ENCODE measurements around the gene OR52B6. TPM values are rescaled to one million over a fixed set of nuclear protein-coding genes. Genes with fewer than 3 reads are reported as not detected.
"Not testable (repeated sequence)": the region's sequence is repeated elsewhere in the genome, so short reads cannot be mapped to it uniquely, and the experiment has no call there.

Gene OR52B6
- total RNA-seq, 1 donor = not detected

DNA sequence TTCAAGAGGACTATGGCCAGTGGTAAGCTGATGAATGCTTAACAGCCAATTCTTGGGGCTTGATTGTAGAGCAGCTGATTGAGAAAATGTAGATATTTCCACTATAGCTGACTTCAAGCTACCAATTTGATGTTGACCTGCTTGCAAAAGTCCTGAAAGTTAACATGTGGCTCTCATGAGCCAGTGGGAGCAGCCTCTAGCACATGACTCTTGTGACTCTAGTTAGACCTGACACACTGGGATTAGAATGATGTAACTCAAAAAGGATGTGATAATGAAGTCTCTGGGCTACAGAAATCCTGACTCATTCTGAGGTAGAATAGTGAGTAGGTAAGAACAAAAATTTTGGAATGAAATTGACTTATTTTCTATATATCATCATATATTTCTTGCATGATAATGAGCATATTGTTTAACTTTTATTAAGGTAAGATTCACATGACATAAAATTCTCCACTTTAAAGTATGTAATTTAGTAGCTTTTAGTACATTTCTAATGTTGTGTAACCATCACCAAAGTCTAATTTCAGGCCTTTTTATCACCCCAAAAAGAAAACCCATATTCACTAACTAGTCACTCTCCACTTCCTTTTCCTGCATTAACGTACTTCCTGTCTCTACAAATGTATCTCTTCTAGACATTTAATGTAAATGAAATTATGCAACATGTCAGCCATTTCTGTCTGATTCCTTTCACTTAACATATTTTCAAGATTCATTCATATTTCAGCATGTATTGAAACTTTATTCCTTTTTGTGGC lies 16.2 kb upstream of the OR52B6 start:
- peak; percentile 19 for DNase-seq (ENCODE audit: low read depth)
- TF ChIP-seq, protein P1, sequence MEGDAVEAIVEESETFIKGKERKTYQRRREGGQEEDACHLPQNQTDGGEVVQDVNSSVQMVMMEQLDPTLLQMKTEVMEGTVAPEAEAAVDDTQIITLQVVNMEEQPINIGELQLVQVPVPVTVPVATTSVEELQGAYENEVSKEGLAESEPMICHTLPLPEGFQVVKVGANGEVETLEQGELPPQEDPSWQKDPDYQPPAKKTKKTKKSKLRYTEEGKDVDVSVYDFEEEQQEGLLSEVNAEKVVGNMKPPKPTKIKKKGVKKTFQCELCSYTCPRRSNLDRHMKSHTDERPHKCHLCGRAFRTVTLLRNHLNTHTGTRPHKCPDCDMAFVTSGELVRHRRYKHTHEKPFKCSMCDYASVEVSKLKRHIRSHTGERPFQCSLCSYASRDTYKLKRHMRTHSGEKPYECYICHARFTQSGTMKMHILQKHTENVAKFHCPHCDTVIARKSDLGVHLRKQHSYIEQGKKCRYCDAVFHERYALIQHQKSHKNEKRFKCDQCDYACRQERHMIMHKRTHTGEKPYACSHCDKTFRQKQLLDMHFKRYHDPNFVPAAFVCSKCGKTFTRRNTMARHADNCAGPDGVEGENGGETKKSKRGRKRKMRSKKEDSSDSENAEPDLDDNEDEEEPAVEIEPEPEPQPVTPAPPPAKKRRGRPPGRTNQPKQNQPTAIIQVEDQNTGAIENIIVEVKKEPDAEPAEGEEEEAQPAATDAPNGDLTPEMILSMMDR (IDR thresholded peaks at IDR 0.05; ENCODE audit: insufficient read depth, low read length) = no peak
- H3K4me3 ChIP-seq (ENCODE audit: low read depth, low read length) = no peak overlapping the region

DNA sequence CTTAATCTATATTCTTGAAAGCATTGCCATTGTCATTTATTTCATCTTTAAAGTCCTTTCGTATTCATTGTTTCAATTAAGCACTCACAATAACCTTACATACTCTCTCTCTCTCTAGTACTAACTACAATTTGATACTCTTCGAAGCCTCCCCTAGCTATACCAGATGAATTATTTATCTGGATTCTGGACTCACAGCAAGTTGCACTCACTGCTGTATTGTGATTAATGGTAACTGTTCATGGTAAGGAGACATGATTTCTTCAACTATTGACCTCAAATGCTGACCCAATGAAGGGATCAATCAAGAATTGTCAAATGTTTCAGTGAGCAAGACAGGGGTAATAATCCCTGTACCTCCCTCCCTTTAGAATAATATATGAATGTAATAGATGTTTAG lies 6.0 kb upstream of the OR52B6 start:
- TF ChIP-seq, protein P1 (IDR thresholded peaks at IDR 0.05; ENCODE audit: insufficient read depth, low read length) = no peak
- no peak overlapping the region for H3K4me3 ChIP-seq (ENCODE audit: low read depth, low read length)
- no peak for DNase-seq (ENCODE audit: low read depth)

DNA sequence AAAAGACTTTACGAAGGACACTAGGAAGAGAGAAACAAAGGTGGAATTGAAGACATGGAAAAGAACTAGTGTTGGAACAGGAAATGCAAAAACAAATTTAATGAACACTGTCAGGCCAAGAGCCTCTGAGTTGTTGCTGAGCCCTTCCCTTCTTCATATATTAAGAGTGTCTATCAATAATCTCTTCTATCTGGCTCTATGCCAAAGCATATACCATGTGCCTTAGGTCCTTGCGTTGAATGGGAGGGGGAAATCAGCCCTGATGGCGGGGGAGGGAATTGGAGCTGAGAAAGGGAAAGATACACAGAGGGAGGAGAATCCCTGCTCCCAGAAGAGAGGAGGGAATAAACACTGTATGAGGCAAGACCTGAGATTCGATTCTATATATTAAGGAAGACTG lies 5.5 kb upstream of the OR52B6 start:
- DNase-seq (ENCODE audit: low read depth) = no peak
- TF ChIP-seq, protein P1 (IDR thresholded peaks at IDR 0.05; ENCODE audit: insufficient read depth, low read length) = no peak
- no peak overlapping the region for H3K4me3 ChIP-seq (ENCODE audit: low read depth, low read length)

DNA sequence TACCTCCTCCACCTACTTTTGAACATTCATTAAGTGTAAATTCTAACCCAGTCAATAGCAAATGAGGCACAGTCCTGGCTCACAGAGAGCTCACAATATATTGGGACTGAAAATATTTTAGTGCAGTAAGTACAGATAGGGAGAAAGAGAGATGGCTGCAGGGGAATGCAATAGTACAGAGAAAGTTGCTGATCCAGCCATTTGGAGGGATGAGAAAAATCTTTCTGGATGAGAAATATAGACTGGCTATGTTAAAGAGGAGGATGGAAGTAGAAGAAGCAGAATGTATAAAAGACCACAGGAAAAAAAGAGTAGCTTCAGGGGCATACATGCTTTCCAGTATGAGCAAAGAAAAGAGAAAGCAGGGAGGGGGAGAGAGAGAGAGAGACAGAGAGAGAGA lies 3.6 kb upstream of the OR52B6 start:
- TF ChIP-seq, protein P1 (IDR thresholded peaks at IDR 0.05; ENCODE audit: insufficient read depth, low read length) = no peak
- no peak for DNase-seq (ENCODE audit: low read depth)
- H3K4me3 ChIP-seq (ENCODE audit: low read depth, low read length) = no peak overlapping the region

DNA sequence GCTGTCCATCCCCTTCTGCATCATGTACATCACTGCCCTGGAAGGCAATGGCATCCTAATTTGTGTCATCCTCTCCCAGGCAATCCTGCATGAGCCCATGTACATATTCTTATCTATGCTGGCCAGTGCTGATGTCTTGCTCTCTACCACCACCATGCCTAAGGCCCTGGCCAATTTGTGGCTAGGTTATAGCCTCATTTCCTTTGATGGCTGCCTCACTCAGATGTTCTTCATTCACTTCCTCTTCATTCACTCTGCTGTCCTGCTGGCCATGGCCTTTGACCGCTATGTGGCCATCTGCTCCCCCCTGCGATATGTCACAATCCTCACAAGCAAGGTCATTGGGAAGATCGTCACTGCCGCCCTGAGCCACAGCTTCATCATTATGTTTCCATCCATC lies 337 bp downstream of the OR52B6 start:
- H3K4me3 ChIP-seq (ENCODE audit: low read depth, low read length) = no peak overlapping the region
- TF ChIP-seq, protein P1 (IDR thresholded peaks at IDR 0.05; ENCODE audit: insufficient read depth, low read length) = no peak
- DNase-seq (ENCODE audit: low read depth) = no peak

DNA sequence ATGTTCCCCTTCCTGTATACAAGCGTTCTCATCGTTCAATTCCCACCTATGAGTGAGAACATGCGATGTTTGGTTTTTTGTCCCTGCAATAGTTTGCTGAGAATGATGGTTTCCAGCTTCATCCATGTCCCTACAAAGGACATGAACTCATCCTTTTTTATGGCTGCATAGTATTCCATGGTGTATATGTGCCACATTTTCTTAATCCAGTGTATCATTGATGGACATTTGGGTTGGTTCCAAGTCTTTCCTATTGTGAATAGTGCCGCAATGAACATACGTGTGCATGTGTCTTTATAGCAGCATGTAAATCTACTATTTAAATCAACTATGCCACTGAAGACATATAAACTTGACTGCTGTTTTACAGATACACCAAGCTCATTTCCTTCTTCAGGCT lies 3.8 kb downstream of the OR52B6 start:
- not testable (repeated sequence) for H3K4me3 ChIP-seq (ENCODE audit: low read depth, low read length); DNase-seq (ENCODE audit: low read depth)

DNA sequence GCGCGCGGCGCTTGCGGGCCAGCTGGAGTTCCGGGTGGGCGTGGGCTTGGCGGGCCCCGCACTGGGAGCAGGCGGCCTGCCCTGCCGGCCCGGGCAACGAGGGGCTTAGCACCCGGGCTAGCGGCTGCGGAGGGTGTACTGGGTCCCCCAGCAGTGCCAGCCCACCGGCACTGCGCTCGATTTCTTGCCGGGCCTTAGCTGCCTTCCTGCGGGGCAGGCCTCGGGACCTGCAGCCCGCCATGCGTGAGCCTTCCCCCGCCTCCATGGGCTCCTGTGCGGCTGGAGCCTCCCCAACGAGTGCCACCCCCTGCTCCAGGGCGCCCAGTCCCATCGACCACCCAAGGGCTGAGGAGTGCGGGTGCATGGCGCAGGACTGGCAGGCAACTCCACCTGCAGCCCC lies 9.2 kb downstream of the OR52B6 start:
- DNase-seq (ENCODE audit: low read depth); H3K4me3 ChIP-seq (ENCODE audit: low read depth, low read length): not testable (repeated sequence)

DNA sequence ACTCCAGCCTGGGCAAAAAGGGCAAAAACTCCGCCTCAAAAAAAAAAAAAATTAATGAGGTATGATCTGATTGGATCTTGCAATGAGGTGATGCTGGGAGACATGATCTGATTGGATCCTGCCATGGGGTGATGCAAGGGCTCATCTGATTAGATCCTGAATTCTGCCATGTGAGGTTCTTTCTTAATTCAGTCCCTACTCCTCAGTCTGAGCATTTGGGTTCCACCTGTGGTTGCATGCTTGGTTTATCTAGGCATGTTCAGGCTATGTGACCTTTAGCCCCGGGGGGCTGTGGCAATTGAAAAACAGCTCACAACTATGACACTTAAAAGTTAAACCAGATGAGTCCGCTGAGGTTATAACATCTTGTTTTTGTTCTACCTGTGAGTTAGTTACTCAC lies 10.9 kb downstream of the OR52B6 start:
- TF ChIP-seq, protein P1 (IDR thresholded peaks at IDR 0.05; ENCODE audit: insufficient read depth, low read length) = no peak
- no peak overlapping the region for H3K4me3 ChIP-seq (ENCODE audit: low read depth, low read length)
- no peak for DNase-seq (ENCODE audit: low read depth)
